ENCODE measurements around the gene TEPSIN. TPM values are rescaled to one million over a fixed set of nuclear protein-coding genes. Genes with fewer than 3 reads are reported as not detected.

Gene TEPSIN
- total and polyA plus RNA-seq, 2 of the 8 experiments (the other 6 are each of a cell fraction or from before 2014, with no cell fraction given), result 22.9 to 28.0 TPM

DNA sequence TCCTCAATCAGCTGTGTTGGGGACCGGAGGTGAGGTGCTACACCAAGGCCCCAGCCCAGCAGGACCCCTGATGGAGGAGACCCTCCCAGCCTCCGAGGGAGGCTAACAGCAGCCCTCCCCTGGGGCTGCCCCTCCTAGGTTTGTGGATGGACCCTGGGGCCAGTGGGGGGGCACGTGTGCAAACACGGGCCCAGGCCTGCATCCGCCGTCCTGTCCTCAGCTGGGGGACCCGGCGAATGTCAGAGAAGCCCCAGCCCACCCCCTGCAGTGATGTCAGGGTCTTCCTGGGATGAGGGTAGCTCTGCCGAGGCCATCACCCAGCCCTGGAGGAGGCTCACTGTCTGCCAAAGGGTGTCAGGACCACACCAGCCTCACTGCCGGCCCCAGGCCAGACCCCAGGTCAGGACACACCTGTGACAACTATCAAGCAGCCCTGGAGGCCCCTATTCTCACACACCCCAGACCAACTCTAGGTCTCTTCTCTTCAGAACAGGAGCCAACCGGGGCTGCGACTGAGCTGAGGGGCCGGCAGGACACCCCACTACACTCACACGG, 42.8 kb downstream of the TEPSIN start (continued):
- no peak for TF ChIP-seq GABPA (IDR thresholded peaks at IDR 0.05; ENCODE audit: borderline replicate concordance, insufficient read depth, low read length)
- TF ChIP-seq HDAC2 (IDR thresholded peaks at IDR 0.05; ENCODE audit: borderline replicate concordance in 1 of 2, low read depth in 2 of 2, low read length in 2 of 2), result no peak
- no peak for TF ChIP-seq ASH2L (IDR thresholded peaks at IDR 0.05; ENCODE audit: low read length)
- TF ChIP-seq BACH1 (IDR thresholded peaks at IDR 0.05; ENCODE audit: low read length), result no peak

Measured in H1 (cell line).